ENCODE data around the gene CNTN6.

Gene CNTN6

DNA sequence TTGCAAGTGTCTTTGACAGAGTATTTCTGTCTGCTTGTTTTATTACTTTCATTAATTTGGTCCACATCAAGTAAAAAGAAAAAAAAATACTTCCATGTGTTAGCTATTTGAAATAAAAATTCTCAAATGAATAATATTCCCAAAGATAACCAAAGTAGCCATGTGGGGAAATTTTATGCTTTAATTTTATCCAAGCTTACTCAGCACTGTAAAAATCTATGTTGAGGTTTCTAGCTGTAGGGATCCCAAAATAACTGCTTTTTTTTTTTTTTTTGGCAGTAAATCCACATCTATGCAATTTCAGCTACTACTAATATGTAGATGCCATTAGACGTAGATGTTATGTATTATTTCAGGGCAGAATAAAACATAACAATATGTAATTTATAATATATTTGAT is 35.4 kb upstream of the CNTN6 start:
- H3K79me2 ChIP-seq (ENCODE audit: insufficient read depth, low read depth) = no peaks in the 10 kb centered on the region
- no peak overlapping the region for H2AFZ ChIP-seq (ENCODE audit: low read depth)
- H3K36me3 ChIP-seq (ENCODE audit: insufficient read depth) = no peaks in the 10 kb centered on the region
- no peaks in the 10 kb centered on the region for H3K4me1 ChIP-seq (ENCODE audit: low read depth, poor library complexity, severe bottlenecking)
- H4K20me1 ChIP-seq (ENCODE audit: insufficient read depth) = no peaks in the 10 kb centered on the region
- no peak overlapping the region for H3K4me3 ChIP-seq (IDR thresholded peaks at IDR 0.05; ENCODE audit: insufficient read depth, low read depth, low read length)
- TF ChIP-seq CTCF (conservative IDR thresholded peaks at IDR 0.05; ENCODE audit: low read depth, low read length) = no peak
- H3K27me3 ChIP-seq (ENCODE audit: insufficient read depth, low read depth) = no peaks in the 10 kb centered on the region
- no peak overlapping the region for H3K4me2 ChIP-seq
- H3K9ac ChIP-seq = no peak overlapping the region
- H3K27ac ChIP-seq = no peak overlapping the region

- Histone ChIP-seq H3K4me1 (ENCODE audit: low read depth, poor library complexity, severe bottlenecking) (no peaks in the 10 kb centered on the region), H3K79me2 (ENCODE audit: insufficient read depth, low read depth) (no peaks in the 10 kb centered on the region), H4K20me1 (ENCODE audit: insufficient read depth) (no peaks in the 10 kb centered on the region), H3K36me3 (ENCODE audit: insufficient read depth) (no peaks in the 10 kb centered on the region), H3K27ac (no peak overlapping the region), H3K9ac (no peak overlapping the region), H3K4me2 (no peak overlapping the region), H3K27me3 (ENCODE audit: insufficient read depth, low read depth) (no peaks in the 10 kb centered on the region), H2AFZ (ENCODE audit: low read depth) (no peak overlapping the region), H3K4me3 (IDR thresholded peaks at IDR 0.05; ENCODE audit: insufficient read depth, low read depth, low read length) (no peak overlapping the region)
- no peak for TF ChIP-seq CTCF (conservative IDR thresholded peaks at IDR 0.05; ENCODE audit: low read depth, low read length)
Measured at GRCh38 chr3:1068985-1069384, 23.8 kb upstream of the CNTN6 start.

GRCh38 chr3:1072041-1072440 is 20.8 kb upstream of the CNTN6 start:
- Histone ChIP-seq H2AFZ (ENCODE audit: low read depth) (no peak overlapping the region), H3K4me1 (ENCODE audit: low read depth, poor library complexity, severe bottlenecking) (no peaks in the 10 kb centered on the region), H3K4me3 (IDR thresholded peaks at IDR 0.05; ENCODE audit: insufficient read depth, low read depth, low read length) (no peak overlapping the region), H3K4me2 (no peak overlapping the region), H3K9ac (no peak overlapping the region), H3K27ac (no peak overlapping the region), H3K79me2 (ENCODE audit: insufficient read depth, low read depth) (no peaks in the 10 kb centered on the region), H3K36me3 (ENCODE audit: insufficient read depth) (no peaks in the 10 kb centered on the region), H3K27me3 (ENCODE audit: insufficient read depth, low read depth) (no peaks in the 10 kb centered on the region), H4K20me1 (ENCODE audit: insufficient read depth) (no peaks in the 10 kb centered on the region)
- TF ChIP-seq CTCF (conservative IDR thresholded peaks at IDR 0.05; ENCODE audit: low read depth, low read length) = no peak

- H4K20me1 ChIP-seq (ENCODE audit: insufficient read depth) = no peaks in the 10 kb centered on the region
- no peak for TF ChIP-seq CTCF (conservative IDR thresholded peaks at IDR 0.05; ENCODE audit: low read depth, low read length)
Measured at GRCh38 chr3:1079662-1080061, 13.2 kb upstream of the CNTN6 start.

DNA sequence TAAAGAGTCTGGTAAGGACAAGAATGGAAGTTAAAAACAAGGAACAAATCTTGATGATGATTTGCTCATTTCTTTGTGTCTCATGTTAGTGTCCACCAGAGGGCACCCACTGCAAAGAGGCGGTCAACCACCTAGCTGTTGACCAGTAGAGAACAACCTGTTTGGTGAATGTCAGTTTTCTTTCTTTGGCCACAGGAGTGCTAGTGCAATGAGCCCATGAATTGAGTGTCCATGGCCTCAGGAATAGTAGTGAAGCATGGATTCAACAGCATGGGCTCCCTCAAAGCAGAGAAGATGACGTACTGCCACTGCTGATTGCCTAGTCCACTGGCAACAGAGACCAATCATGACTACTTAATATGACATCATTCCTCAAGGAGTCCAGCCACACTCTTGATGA is 10.7 kb upstream of the CNTN6 start:
- H3K36me3 ChIP-seq (ENCODE audit: insufficient read depth) = no peaks in the 10 kb centered on the region
- H3K9ac ChIP-seq = no peak overlapping the region
- H2AFZ ChIP-seq (ENCODE audit: low read depth) = no peak overlapping the region
- H3K79me2 ChIP-seq (ENCODE audit: insufficient read depth, low read depth) = no peaks in the 10 kb centered on the region
- H3K4me2 ChIP-seq = no peak overlapping the region
- no peaks in the 10 kb centered on the region for H3K27me3 ChIP-seq (ENCODE audit: insufficient read depth, low read depth)
- H4K20me1 ChIP-seq (ENCODE audit: insufficient read depth) = no peaks in the 10 kb centered on the region
- no peak overlapping the region for H3K27ac ChIP-seq
- TF ChIP-seq CTCF (conservative IDR thresholded peaks at IDR 0.05; ENCODE audit: low read depth, low read length) = peak; percentile 65
- no peak overlapping the region for H3K4me3 ChIP-seq (IDR thresholded peaks at IDR 0.05; ENCODE audit: insufficient read depth, low read depth, low read length)
- H3K4me1 ChIP-seq (ENCODE audit: low read depth, poor library complexity, severe bottlenecking) = no peaks in the 10 kb centered on the region

More at GRCh38 chr3:1079662-1080061, 13.2 kb upstream of the CNTN6 start:
- no peak overlapping the region for H3K4me3 ChIP-seq (IDR thresholded peaks at IDR 0.05; ENCODE audit: insufficient read depth, low read depth, low read length)
- H2AFZ ChIP-seq (ENCODE audit: low read depth) = no peak overlapping the region
- no peaks in the 10 kb centered on the region for H3K79me2 ChIP-seq (ENCODE audit: insufficient read depth, low read depth)
- no peaks in the 10 kb centered on the region for H3K36me3 ChIP-seq (ENCODE audit: insufficient read depth)
- no peak overlapping the region for H3K4me2 ChIP-seq
- no peak overlapping the region for H3K27ac ChIP-seq
- no peaks in the 10 kb centered on the region for H3K4me1 ChIP-seq (ENCODE audit: low read depth, poor library complexity, severe bottlenecking)
- H3K27me3 ChIP-seq (ENCODE audit: insufficient read depth, low read depth) = no peaks in the 10 kb centered on the region
- H3K9ac ChIP-seq = no peak overlapping the region

All from KMS-11 (cell line).